Measurements from ENCODE around the gene GNL1. TPM values are rescaled to one million over a fixed set of nuclear protein-coding genes. Genes with fewer than 3 reads are reported as not detected.
"Not testable (repeated sequence)": the region's sequence is repeated elsewhere in the genome, so short reads cannot be mapped to it uniquely, and the experiment has no call there.

Gene GNL1
- total RNA-seq, 1 experiment from 2014 or later = 94.1 TPM

DNA sequence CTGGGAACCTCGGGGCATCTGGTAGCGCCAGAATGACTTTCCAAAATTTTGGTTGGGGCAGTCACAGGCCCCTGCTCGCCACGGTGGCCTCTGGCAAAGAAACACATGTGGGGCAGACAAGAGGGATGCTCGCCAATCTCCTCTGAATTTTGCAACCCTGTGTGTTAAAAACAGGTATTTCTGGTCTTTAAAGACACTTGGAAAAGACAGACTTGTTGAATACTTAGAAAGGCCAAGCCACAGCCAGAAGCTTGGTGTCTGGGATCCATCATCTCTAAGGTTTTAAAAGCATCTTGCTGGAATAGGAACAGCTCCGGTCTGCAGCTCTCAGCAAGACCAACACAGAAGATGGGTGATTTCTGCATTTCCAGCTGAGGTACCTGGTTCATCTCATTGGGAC, 35.8 kb downstream of the GNL1 start:
- Histone ChIP-seq H3K9me3 (0 out of 2 replicates have a peak, but pooled peaks cover 3% of the 10 kb centered on the region), H3K36me3 (ENCODE audit: control insufficient read depth, insufficient read depth, low read length) (no peaks in the 10 kb centered on the region; the same call in 1 of the 2 replicates), H3K27me3 (replicated peaks; ENCODE audit: control insufficient read depth, insufficient read depth, low read length) (no peaks in the 10 kb centered on the region), H3K4me3 (ENCODE audit: low read depth, low read length) (no peak overlapping the region), H3K4me1 (no peaks in the 10 kb centered on the region)
- no peaks in the 10 kb centered on the region for H3K4me1 Mint-ChIP-seq (ENCODE audit: low read depth, unreplicated experiment)
- no peaks in the 10 kb centered on the region for H3K36me3 Mint-ChIP-seq (ENCODE audit: insufficient read depth, unreplicated experiment)
- no peak overlapping the region for H3K4me3 Mint-ChIP-seq (ENCODE audit: unreplicated experiment)
- CTCF ChIA-PET = no interaction called here
- no TSS peak for BruUV-seq (replicated peaks)
- intact Hi-C loops (cut with micrococcal nuclease; ENCODE audit: unreplicated experiment) = no loop called here
- H3K27ac Mint-ChIP-seq (ENCODE audit: unreplicated experiment) = no peak overlapping the region
- DNase-seq = no peak
- H3K9me3 Mint-ChIP-seq (ENCODE audit: unreplicated experiment) = no peaks in the 10 kb centered on the region
- no peaks in the 10 kb centered on the region for H3K27me3 Mint-ChIP-seq (ENCODE audit: insufficient read depth, unreplicated experiment)
- TF ChIP-seq, protein P1, sequence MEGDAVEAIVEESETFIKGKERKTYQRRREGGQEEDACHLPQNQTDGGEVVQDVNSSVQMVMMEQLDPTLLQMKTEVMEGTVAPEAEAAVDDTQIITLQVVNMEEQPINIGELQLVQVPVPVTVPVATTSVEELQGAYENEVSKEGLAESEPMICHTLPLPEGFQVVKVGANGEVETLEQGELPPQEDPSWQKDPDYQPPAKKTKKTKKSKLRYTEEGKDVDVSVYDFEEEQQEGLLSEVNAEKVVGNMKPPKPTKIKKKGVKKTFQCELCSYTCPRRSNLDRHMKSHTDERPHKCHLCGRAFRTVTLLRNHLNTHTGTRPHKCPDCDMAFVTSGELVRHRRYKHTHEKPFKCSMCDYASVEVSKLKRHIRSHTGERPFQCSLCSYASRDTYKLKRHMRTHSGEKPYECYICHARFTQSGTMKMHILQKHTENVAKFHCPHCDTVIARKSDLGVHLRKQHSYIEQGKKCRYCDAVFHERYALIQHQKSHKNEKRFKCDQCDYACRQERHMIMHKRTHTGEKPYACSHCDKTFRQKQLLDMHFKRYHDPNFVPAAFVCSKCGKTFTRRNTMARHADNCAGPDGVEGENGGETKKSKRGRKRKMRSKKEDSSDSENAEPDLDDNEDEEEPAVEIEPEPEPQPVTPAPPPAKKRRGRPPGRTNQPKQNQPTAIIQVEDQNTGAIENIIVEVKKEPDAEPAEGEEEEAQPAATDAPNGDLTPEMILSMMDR (IDR thresholded peaks at IDR 0.05; ENCODE audit: insufficient read depth in 1 of 2, low read depth in 1 of 2, low read length in 1 of 2, severe bottlenecking in 1 of 2, unreplicated experiment in 1 of 2) = no peak
- POLR2A ChIA-PET = no interaction called here

DNA sequence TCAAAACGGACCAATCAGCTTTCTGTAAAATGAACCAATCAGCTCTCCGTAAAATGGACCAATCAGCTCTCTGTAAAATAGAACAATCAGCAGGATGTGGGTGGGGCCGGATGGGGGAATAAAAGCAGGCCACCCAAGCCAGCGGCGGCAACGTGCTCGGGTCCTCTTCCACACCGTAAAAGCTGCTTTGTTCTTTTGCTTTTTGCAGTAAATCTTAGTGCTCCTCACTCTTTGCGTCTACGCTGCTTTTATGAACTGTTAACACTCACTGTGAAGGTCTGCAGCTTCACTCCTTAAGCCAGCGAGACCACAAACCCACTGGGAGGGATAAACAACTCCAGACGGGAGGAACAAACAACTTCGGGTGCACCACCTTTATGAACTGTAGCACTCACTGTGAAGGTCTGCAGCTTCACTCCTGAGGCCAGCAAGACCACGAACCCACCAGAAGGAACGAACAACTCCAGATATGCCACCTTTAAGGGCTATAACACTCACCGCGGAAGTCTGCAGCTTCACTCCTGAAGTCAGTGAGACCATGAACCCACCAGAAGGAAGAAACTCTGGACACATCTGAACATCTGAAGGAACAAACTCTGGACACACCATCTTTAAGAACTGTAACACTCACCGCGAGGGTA, 37.7 kb downstream of the GNL1 start:
- BruUV-seq (replicated peaks) = not testable (repeated sequence)

DNA sequence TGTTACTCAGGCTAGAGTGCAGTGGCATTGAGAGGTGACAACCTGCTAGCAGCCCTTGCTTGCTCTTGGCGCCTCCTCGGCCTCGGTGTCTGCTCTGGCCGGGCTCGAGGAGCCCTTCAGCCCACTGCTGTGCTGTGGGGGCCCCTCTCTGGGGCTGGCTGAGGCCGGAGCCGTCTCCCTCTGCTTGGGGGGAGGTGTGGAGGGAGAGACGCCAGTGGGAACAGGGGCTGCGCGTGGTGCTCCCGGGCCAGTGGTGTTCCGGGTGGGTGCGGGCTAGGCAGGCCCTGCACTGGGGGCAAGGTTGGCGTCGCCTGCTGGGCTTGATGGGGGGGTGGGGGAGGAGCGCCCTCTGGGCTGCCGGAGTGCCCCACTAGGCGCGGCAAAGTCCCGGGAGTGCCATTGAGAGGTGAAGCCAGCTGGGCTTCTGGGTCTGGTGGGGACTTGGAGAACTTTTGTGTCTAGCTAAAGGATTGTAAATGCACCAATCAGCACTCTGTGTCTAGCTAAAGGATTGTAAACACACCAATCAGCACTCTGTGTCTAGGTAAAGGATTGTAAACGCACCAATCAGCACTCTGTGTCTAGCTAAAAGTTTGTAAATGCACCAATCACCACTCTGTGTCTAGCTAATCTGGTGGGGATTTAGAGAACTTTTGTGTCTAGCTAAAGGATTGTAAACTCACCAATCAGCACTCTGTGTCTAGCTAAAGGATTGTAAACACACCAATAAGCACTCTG, 38.4 kb downstream of the GNL1 start:
- H3K9me3 Mint-ChIP-seq (ENCODE audit: unreplicated experiment); H3K36me3 ChIP-seq (ENCODE audit: control insufficient read depth, insufficient read depth, low read length); H3K4me1 Mint-ChIP-seq (ENCODE audit: low read depth, unreplicated experiment); H3K27me3 Mint-ChIP-seq (ENCODE audit: insufficient read depth, unreplicated experiment); POLR2A ChIA-PET; H3K4me3 Mint-ChIP-seq (ENCODE audit: unreplicated experiment); H3K27ac Mint-ChIP-seq (ENCODE audit: unreplicated experiment); H3K4me1 ChIP-seq; CTCF ChIA-PET; H3K36me3 Mint-ChIP-seq (ENCODE audit: insufficient read depth, unreplicated experiment); intact Hi-C loops (cut with micrococcal nuclease; ENCODE audit: unreplicated experiment); H3K9me3 ChIP-seq; DNase-seq; BruUV-seq (replicated peaks); H3K4me3 ChIP-seq (ENCODE audit: low read depth, low read length); H3K27me3 ChIP-seq (replicated peaks; ENCODE audit: control insufficient read depth, insufficient read depth, low read length): not testable (repeated sequence)

More for the DNA sequence above, 37.7 kb downstream of the GNL1 start:
- H3K27me3 Mint-ChIP-seq (ENCODE audit: insufficient read depth, unreplicated experiment); H3K9me3 ChIP-seq; DNase-seq; H3K4me3 Mint-ChIP-seq (ENCODE audit: unreplicated experiment); intact Hi-C loops (cut with micrococcal nuclease; ENCODE audit: unreplicated experiment); POLR2A ChIA-PET; H3K9me3 Mint-ChIP-seq (ENCODE audit: unreplicated experiment); H3K27me3 ChIP-seq (replicated peaks; ENCODE audit: control insufficient read depth, insufficient read depth, low read length); H3K4me1 Mint-ChIP-seq (ENCODE audit: low read depth, unreplicated experiment); H3K4me3 ChIP-seq (ENCODE audit: low read depth, low read length); H3K36me3 ChIP-seq (ENCODE audit: control insufficient read depth, insufficient read depth, low read length); CTCF ChIA-PET; H3K27ac Mint-ChIP-seq (ENCODE audit: unreplicated experiment); H3K4me1 ChIP-seq; H3K36me3 Mint-ChIP-seq (ENCODE audit: insufficient read depth, unreplicated experiment): not testable (repeated sequence)

DNA sequence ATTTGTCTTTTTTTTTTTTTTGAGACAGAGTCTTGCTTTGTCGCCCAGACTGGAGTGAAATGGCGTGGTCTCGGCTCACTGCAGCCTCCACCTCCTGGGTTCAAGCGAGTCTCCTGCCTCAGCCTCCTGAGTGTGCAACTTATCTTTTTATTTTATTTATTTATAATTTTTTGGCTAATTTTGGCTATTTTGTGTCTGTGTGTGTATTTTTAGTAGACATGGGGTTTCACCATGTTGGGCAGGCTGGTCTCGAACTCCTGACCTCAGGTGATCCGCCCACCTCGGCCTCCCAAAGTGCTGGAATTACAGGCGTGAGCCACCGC, 39.6 kb downstream of the GNL1 start:
- POLR2A ChIA-PET = interaction anchor here (0.7 kb wide), 1 partner anchor 108 kb away, joined by 4 read pairs; no protein-coding TSS in a partner anchor
- DNase-seq; H3K36me3 Mint-ChIP-seq (ENCODE audit: insufficient read depth, unreplicated experiment); H3K27me3 ChIP-seq (replicated peaks; ENCODE audit: control insufficient read depth, insufficient read depth, low read length); H3K9me3 ChIP-seq; CTCF ChIA-PET; H3K9me3 Mint-ChIP-seq (ENCODE audit: unreplicated experiment); H3K36me3 ChIP-seq (ENCODE audit: control insufficient read depth, insufficient read depth, low read length); BruUV-seq (replicated peaks); H3K4me1 ChIP-seq; H3K27me3 Mint-ChIP-seq (ENCODE audit: insufficient read depth, unreplicated experiment); H3K4me1 Mint-ChIP-seq (ENCODE audit: low read depth, unreplicated experiment); intact Hi-C loops (cut with micrococcal nuclease; ENCODE audit: unreplicated experiment); H3K27ac Mint-ChIP-seq (ENCODE audit: unreplicated experiment): not testable (repeated sequence)
- H3K4me3 Mint-ChIP-seq (ENCODE audit: unreplicated experiment) = peak overlapping the region; percentile 61
- H3K4me3 ChIP-seq (ENCODE audit: low read depth, low read length) = peak overlapping the region; percentile 26
